SK-N-MC (cell line): ENCODE results near the gene CLTCL1.

Experiments
- EZH2 ChIP-seq: fragments of 200-600 bp; sonication (generic); IDR thresholded peaks from one replicate; pipeline ENCODE4 v1.6.1; 2017; ENCODE audit warnings: antibody characterized with exemption
- POLR2AphosphoS5 ChIP-seq: IDR thresholded peaks from 2 replicates; pipeline ENCODE4 v1.6.1; 2012; ENCODE audit warnings: mild to moderate bottlenecking, low read depth, low read length, borderline replicate concordance

- TF ChIP-seq POLR2AphosphoS5 (no peak), EZH2 (no peak)
Measured at GRCh38 chr22:19149991-19150390, 141.5 kb downstream of the CLTCL1 start, which contains the start of gene GSC2.
